Suppressor macrophage treated with lipopolysaccharide for 1 hour (primary cell): ENCODE measurements around the gene AFF2.

Experiments used
- DNase-seq, 3 donors: peaks; one replicate each; pipeline ENCODE4 v3.0.0-alpha.2; 2020 to 2022

Gene AFF2

GRCh38 chrX:148592595-148592994 is 92.2 kb downstream of the AFF2 start:
- DNase-seq: no peak

- DNase-seq: no peak
These were observed 92.7 kb downstream of the AFF2 start for GRCh38 chrX:148593146-148593545.

- no peak for DNase-seq
These were observed 93.6 kb downstream of the AFF2 start for GRCh38 chrX:148593987-148594386.

GRCh38 chrX:148599404-148599803 is 99.0 kb downstream of the AFF2 start:
- DNase-seq: no peak

- no peak for DNase-seq
These were observed 99.7 kb downstream of the AFF2 start for GRCh38 chrX:148600131-148600530.

GRCh38 chrX:148600581-148600980 is 100.2 kb downstream of the AFF2 start:
- no peak for DNase-seq

- peak in 2 of 3 donors; percentile 29 to 39 for DNase-seq
These were observed 100.6 kb downstream of the AFF2 start for GRCh38 chrX:148601034-148601433.

GRCh38 chrX:148609515-148610327 is 109.3 kb downstream of the AFF2 start:
- DNase-seq: peak; percentile 23 to 34 (median 23)

- no peak for DNase-seq
These were observed 109.9 kb downstream of the AFF2 start for GRCh38 chrX:148610328-148610698.

- no peak for DNase-seq
These were observed 111.6 kb downstream of the AFF2 start for GRCh38 chrX:148611993-148612392.

GRCh38 chrX:148612431-148612830 is 112.0 kb downstream of the AFF2 start:
- no peak for DNase-seq

- DNase-seq: no peak
These were observed 113.2 kb downstream of the AFF2 start for GRCh38 chrX:148613636-148614035.

- no peak for DNase-seq
These were observed 115.1 kb downstream of the AFF2 start for GRCh38 chrX:148615491-148615890.

GRCh38 chrX:148618470-148619445 is 118.3 kb downstream of the AFF2 start:
- DNase-seq: no peak

GRCh38 chrX:148620023-148620422 is 119.6 kb downstream of the AFF2 start:
- no peak for DNase-seq

GRCh38 chrX:148624951-148625474 is 124.6 kb downstream of the AFF2 start:
- DNase-seq: no peak

- no peak for DNase-seq
These were observed 128.2 kb downstream of the AFF2 start for GRCh38 chrX:148628621-148629020.

- no peak for DNase-seq
These were observed 129.0 kb downstream of the AFF2 start for GRCh38 chrX:148629434-148629833.

GRCh38 chrX:148632444-148632843 is 132.0 kb downstream of the AFF2 start:
- DNase-seq: no peak

GRCh38 chrX:148633218-148633908 is 132.9 kb downstream of the AFF2 start:
- DNase-seq: no peak

GRCh38 chrX:148634591-148634990 is 134.2 kb downstream of the AFF2 start:
- DNase-seq: no peak

- no peak for DNase-seq
These were observed 143.0 kb downstream of the AFF2 start for GRCh38 chrX:148643460-148643859.

GRCh38 chrX:148647651-148648050 is 147.2 kb downstream of the AFF2 start:
- DNase-seq: peak; percentile 13 to 32 (median 30)
